Endothelial cell of umbilical vein (primary cell): ENCODE results near the gene EXOC6.

Experiments
- CTCF ChIP-seq, 2 donors: IDR thresholded peaks; 1 replicate in 1 of 2; 2 replicates in 1 of 2; pipeline ENCODE4 v1.5.1; 2011; ENCODE audit warnings: low read length in 2 of 2, mild to moderate bottlenecking in 2 of 2, moderate library complexity in 2 of 2, control low read depth in 1 of 2, inconsistent platforms in 1 of 2, low read depth in 1 of 2; ENCODE audit not compliant: insufficient read depth in 1 of 2; ENCODE audit errors: extremely low read depth in 1 of 2
- EZH2 ChIP-seq: IDR thresholded peaks from 2 replicates; pipeline ENCODE4 v1.6.1; 2012; ENCODE audit warnings: borderline replicate concordance, low read depth, mild to moderate bottlenecking, moderate library complexity, low read length, inconsistent platforms; ENCODE audit not compliant: severe bottlenecking
- FOS ChIP-seq: IDR thresholded peaks from 2 replicates; pipeline ENCODE4 v1.6.1; 2011; ENCODE audit warnings: mild to moderate bottlenecking, low read length, moderate library complexity, borderline replicate concordance; ENCODE audit not compliant: insufficient read depth
- GATA2 ChIP-seq: IDR thresholded peaks from 2 replicates; pipeline ENCODE4 v1.7.0; 2011; ENCODE audit warnings: low read depth, mild to moderate bottlenecking, moderate library complexity, mixed read lengths, low read length; ENCODE audit not compliant: insufficient read length, insufficient read depth
- JUN ChIP-seq: IDR thresholded peaks from 2 replicates; pipeline ENCODE4 v1.6.1; 2011; ENCODE audit warnings: borderline replicate concordance, low read depth; ENCODE audit not compliant: insufficient read length, insufficient read depth
- POLR2A ChIP-seq: IDR thresholded peaks from 2 replicates; pipeline ENCODE4 v1.6.1; 2012; ENCODE audit warnings: low read depth, mild to moderate bottlenecking, control low read depth, low read length
- POLR2AphosphoS5 ChIP-seq: IDR thresholded peaks from 2 replicates; pipeline ENCODE4 v1.6.1; 2012; ENCODE audit warnings: low read depth, mild to moderate bottlenecking, control low read depth, low read length, moderate library complexity; ENCODE audit not compliant: insufficient read depth
- TF ChIP-seq, protein P1 (sequence below): IDR thresholded peaks from 2 replicates; pipeline ENCODE4 v1.6.1; 2011; ENCODE audit not compliant: insufficient read depth, insufficient read length

DNA sequence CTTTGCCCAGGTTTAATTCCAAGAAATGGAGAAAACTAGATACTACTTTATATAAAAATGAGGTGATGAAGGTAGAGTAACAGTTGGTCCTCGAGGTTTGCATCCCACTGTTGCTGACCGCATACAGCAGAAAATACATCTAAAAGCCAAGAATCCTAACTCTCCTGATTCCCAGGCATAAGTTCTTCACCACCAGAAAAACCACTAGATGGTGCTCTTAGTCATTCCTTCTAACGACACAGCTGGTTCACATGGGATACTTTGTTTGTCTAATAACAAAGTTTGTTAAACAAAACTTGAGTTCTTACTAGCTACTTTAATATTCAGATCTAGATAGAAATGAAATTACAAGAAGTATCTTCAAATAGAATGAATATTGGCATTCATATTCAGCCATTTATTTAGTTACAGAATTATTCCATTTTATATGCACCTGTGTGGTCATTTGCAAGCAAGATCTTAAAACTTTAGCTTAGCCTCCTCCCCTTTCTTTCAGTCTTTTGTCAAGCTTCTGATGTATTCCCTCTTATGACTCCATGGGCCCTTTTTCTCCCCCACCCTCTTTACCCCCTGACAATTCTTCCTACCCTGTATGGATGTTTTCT, 158.2 kb downstream of the EXOC6 start:
- TF ChIP-seq FOS (no peak), POLR2A (no peak), CTCF (IDR thresholded peaks at IDR 0.05; ENCODE audit: extremely low read depth in 1 of 2, insufficient read depth in 1 of 2, low read depth in 1 of 2, low read length in 2 of 2) (peak; percentile 45 to 48), EZH2 (no peak), GATA2 (no peak), POLR2AphosphoS5 (no peak), JUN (no peak)
- TF ChIP-seq, protein P1, sequence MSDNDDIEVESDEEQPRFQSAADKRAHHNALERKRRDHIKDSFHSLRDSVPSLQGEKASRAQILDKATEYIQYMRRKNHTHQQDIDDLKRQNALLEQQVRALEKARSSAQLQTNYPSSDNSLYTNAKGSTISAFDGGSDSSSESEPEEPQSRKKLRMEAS = no peak
